Loucy (cell line): ENCODE results near the gene TPM4.

Experiments
- H2AFZ ChIP-seq: fragments of 200-600 bp; sonication (generic); 2 replicates; pipeline ENCODE4 v1.6.0; 2016; ENCODE audit warnings: antibody characterized with exemption, mild to moderate bottlenecking, low read length, moderate library complexity
- H3F3A ChIP-seq: fragments of 200-600 bp; 2 replicates; pipeline ENCODE4 v1.6.0; 2016; ENCODE audit warnings: antibody characterized with exemption, low read depth, mild to moderate bottlenecking
- H3K27me3 ChIP-seq: fragments of 200-600 bp; sonication (generic); 2 replicates; pipeline ENCODE4 v1.6.1; 2014; ENCODE audit warnings: low read length, mild to moderate bottlenecking; ENCODE audit not compliant: insufficient read depth, poor library complexity, severe bottlenecking
- H3K36me3 ChIP-seq: fragments of 200-600 bp; sonication (generic); 2 replicates; pipeline ENCODE4 v1.6.1; 2016; ENCODE audit warnings: low read length; ENCODE audit not compliant: insufficient read depth
- H3K4me1 ChIP-seq: fragments of 200-600 bp; sonication (generic); 2 replicates; pipeline ENCODE4 v1.5.1; 2014; ENCODE audit warnings: low read length, mild to moderate bottlenecking; ENCODE audit not compliant: insufficient read depth, poor library complexity, severe bottlenecking
- H3K4me2 ChIP-seq: fragments of 200-600 bp; sonication (generic); 2 replicates; pipeline ENCODE4 v1.6.0; 2014; ENCODE audit warnings: antibody characterized with exemption, low read length, low read depth, mild to moderate bottlenecking; ENCODE audit not compliant: poor library complexity, severe bottlenecking
- H3K4me3 ChIP-seq: fragments of 200-600 bp; sonication (generic); 2 replicates; pipeline ENCODE4 v1.5.1; 2014; ENCODE audit warnings: low read length, mild to moderate bottlenecking, mixed read lengths; ENCODE audit not compliant: poor library complexity, severe bottlenecking
- H3K79me2 ChIP-seq: fragments of 200-600 bp; sonication (generic); 2 replicates; pipeline ENCODE4 v1.6.1; 2014; ENCODE audit warnings: low read length; ENCODE audit not compliant: insufficient read depth
- H3K9ac ChIP-seq: fragments of 200-600 bp; sonication (generic); 2 replicates; pipeline ENCODE4 v1.6.0; 2014; ENCODE audit warnings: mild to moderate bottlenecking, low read depth, low read length, moderate library complexity; ENCODE audit not compliant: poor library complexity, severe bottlenecking
- H3K9me2 ChIP-seq: fragments of 200-600 bp; sonication (generic); replicated peaks from 2 replicates; pipeline ENCODE4 v1.6.1; 2016; ENCODE audit warnings: low read depth, low read length, mixed read lengths
- H3K9me3 ChIP-seq: fragments of 200-600 bp; sonication (generic); 2 replicates; pipeline ENCODE4 v1.6.1; 2014; ENCODE audit warnings: mild to moderate bottlenecking, antibody characterized with exemption, low read length, low read depth; ENCODE audit not compliant: insufficient read depth
- H4K20me1 ChIP-seq: fragments of 200-600 bp; sonication (generic); 2 replicates; pipeline ENCODE4 v1.6.0; 2014; ENCODE audit warnings: antibody characterized with exemption, low read length, mild to moderate bottlenecking; ENCODE audit not compliant: insufficient read depth, poor library complexity, severe bottlenecking
- CTCF ChIP-seq: fragments of 200-600 bp; sonication (generic); conservative IDR thresholded peaks from 2 replicates; pipeline ENCODE4 v1.5.1; 2014; ENCODE audit warnings: mild to moderate bottlenecking, antibody characterized with exemption, low read length
- EZH2phosphoT487 ChIP-seq: fragments of 200-600 bp; IDR thresholded peaks from 2 replicates; pipeline ENCODE4 v1.6.1; 2018; ENCODE audit warnings: antibody characterized with exemption, mild to moderate bottlenecking, moderate library complexity, borderline replicate concordance

The TPM4 gene

DNA sequence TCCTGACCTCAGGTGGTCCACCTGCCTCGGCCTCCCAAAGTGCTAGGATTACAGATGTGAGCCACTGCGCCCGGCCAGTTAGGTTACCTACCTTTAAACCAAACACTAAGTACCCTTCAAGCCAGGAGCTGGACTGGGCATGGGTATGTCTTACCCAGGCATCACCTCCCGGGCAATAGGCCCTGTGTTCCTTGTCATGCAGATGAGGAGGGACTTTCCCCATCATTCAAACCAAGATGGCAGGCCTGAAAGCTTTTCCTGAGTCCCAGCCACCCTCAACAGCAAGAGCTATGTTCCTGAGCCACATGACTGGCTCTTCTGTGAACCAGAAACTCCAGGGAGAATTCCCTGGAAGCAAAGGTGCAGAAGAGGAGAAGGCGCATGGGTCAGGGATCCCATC, 44.8 kb downstream of the TPM4 start:
- H3K4me1 ChIP-seq: peaks cover 14% of the 10 kb centered on the region

DNA sequence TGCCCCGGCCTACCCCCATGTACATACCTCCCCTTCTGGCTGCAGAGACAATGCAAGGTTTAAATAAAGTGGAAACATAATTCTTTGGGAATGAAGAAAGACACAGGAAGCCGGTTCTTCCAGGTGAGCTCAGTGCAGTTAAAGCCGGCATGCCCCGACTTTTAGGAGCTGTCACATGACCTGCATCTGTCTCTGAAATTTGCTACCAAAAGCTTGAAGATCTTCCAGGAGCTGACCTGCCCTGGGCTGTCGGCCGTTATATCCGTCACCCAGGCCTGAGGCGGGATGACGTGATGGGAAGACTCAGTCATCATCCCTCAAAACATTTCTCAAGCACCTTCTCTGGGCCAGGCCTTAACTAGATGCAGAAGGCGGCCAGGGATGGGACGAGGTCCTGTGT, 45.7 kb downstream of the TPM4 start:
- no peak overlapping the region for H2AFZ ChIP-seq
- H3K4me3 ChIP-seq: no peak overlapping the region
- no peak overlapping the region for H3K4me2 ChIP-seq
- H3K27me3 ChIP-seq: no peaks in the 10 kb centered on the region
- no peaks in the 10 kb centered on the region for H3F3A ChIP-seq
- H3K79me2 ChIP-seq: peaks cover 67% of the 10 kb centered on the region
- H3K9me3 ChIP-seq: no peaks in the 10 kb centered on the region
- no peak for TF ChIP-seq EZH2phosphoT487
- TF ChIP-seq CTCF: no peak
- H3K9ac ChIP-seq: no peak overlapping the region
- H3K4me1 ChIP-seq: peaks cover 7% of the 10 kb centered on the region
- H3K9me2 ChIP-seq: no peaks in the 10 kb centered on the region
- peaks cover 84% of the 10 kb centered on the region; the same call in 1 of the 2 replicates for H3K36me3 ChIP-seq
- H4K20me1 ChIP-seq: peaks cover 6% of the 10 kb centered on the region

More for the DNA sequence above, 44.8 kb downstream of the TPM4 start:
- Histone ChIP-seq H3K4me2 (no peak overlapping the region), H2AFZ (no peak overlapping the region), H3F3A (no peaks in the 10 kb centered on the region), H3K79me2 (peaks cover 76% of the 10 kb centered on the region), H3K9me2 (no peaks in the 10 kb centered on the region), H3K4me3 (no peak overlapping the region), H3K36me3 (peaks cover 76% of the 10 kb centered on the region; the same call in 1 of the 2 replicates), H3K27me3 (no peaks in the 10 kb centered on the region), H3K9me3 (no peaks in the 10 kb centered on the region), H4K20me1 (peaks cover 8% of the 10 kb centered on the region), H3K9ac (no peak overlapping the region)
- TF ChIP-seq CTCF (no peak), EZH2phosphoT487 (no peak)

DNA sequence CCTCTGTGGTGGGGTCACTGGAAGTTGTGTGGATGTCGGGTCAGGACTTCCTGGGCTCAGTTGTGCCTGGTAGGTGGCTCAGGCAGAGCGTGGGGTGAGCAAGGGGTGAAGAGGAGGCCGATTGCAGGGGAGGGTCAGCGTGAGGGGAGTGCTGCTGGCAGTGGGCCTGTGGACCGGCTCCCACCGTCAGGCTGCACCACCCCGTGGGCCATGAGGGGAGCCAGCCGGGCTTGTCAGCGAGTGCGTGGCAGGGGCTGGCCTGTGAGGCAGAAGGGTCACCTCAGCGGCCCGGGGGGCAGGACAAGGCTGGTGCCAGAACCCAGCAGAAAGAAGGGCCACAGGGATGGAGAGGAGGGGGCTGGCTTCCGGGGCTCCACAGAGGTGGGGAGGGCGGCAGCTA, 48.7 kb downstream of the TPM4 start:
- Histone ChIP-seq H3K9ac (no peak overlapping the region), H3K36me3 (peaks cover 93% of the 10 kb centered on the region; the same call in 1 of the 2 replicates), H3K4me2 (no peak overlapping the region), H3K9me2 (no peaks in the 10 kb centered on the region), H3K4me1 (no peaks in the 10 kb centered on the region), H3F3A (no peaks in the 10 kb centered on the region), H3K79me2 (peaks cover 41% of the 10 kb centered on the region; the same call in 1 of the 2 replicates), H3K27me3 (no peaks in the 10 kb centered on the region), H3K4me3 (no peak overlapping the region), H2AFZ (no peak overlapping the region), H3K9me3 (no peaks in the 10 kb centered on the region), H4K20me1 (no peaks in the 10 kb centered on the region)
- TF ChIP-seq CTCF (no peak), EZH2phosphoT487 (no peak)
